NCI-H524 treated with DMSO at 0.1 percent for 48 hours (cell line): ENCODE measurements around the gene HDC.

Experiments used
- DNase-seq: peaks from one replicate; lab custom pipeline; 2025; lab: John Stamatoyannopoulos, UW

Gene HDC, protein sequence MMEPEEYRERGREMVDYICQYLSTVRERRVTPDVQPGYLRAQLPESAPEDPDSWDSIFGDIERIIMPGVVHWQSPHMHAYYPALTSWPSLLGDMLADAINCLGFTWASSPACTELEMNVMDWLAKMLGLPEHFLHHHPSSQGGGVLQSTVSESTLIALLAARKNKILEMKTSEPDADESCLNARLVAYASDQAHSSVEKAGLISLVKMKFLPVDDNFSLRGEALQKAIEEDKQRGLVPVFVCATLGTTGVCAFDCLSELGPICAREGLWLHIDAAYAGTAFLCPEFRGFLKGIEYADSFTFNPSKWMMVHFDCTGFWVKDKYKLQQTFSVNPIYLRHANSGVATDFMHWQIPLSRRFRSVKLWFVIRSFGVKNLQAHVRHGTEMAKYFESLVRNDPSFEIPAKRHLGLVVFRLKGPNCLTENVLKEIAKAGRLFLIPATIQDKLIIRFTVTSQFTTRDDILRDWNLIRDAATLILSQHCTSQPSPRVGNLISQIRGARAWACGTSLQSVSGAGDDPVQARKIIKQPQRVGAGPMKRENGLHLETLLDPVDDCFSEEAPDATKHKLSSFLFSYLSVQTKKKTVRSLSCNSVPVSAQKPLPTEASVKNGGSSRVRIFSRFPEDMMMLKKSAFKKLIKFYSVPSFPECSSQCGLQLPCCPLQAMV

GRCh38 chr15:50265620-50266019 lies at the start of gene HDC:
TSS of gene HDC (minus strand) at chr15:50265726. CDS start at chr15:50265623, 103 bp downstream.
- DNase-seq = no peak

DNA sequence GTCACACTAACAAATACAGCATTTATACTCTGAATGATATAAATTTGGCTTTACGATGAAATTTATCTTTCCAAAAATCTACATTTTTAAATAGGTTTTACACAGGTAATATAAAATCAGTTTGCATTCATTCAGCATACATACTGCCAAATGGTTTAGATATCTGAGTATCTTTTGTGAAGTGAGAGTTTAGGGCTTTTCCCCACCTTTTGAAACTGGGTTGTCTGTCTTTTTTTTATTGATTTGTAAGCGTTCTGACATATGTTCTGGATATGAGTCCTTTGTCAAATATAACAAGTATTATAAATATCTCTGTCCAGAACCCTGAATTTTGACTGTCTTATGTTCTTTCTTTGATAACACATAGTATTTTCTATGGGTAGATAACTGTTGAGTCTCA lies 47.1 kb upstream of the HDC start:
- DNase-seq = no peak

DNA sequence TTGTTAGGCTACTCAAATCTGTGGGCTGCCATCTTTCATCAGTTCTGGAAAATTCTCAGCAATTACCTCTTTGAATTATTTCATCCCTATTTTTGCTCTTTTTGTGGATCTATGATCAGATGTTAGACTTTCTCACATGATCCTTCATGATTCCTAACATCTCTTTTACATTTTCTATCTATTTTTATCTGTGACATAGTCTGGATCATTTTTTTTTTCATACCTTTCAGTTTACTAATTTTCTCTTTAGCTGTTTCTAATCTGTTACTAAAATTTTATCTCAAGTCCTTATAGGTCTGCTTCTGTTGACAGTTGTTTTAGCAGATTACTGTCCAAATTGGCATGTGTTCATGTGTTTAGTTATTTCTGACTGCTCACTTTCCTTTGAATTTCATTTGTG lies 42.3 kb upstream of the HDC start:
- DNase-seq = no peak

DNA sequence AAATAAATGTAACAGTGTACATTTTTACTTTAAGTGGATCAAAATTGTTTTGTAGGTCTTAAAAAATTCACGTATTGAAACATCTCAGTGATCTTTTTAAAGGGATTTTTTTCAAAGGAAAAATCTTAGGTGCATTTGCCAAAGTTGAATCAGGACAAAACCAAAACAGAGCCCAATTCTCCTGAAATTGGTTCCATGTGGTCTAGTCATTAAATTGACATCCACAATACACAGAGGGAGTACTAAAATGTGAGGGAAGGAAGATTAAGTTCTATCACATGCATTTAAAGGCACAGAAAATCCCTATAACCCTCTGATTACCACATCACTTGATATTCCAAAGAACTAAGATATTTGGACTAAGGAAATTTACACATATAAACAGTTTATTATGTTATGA lies 39.3 kb upstream of the HDC start:
- no peak for DNase-seq

DNA sequence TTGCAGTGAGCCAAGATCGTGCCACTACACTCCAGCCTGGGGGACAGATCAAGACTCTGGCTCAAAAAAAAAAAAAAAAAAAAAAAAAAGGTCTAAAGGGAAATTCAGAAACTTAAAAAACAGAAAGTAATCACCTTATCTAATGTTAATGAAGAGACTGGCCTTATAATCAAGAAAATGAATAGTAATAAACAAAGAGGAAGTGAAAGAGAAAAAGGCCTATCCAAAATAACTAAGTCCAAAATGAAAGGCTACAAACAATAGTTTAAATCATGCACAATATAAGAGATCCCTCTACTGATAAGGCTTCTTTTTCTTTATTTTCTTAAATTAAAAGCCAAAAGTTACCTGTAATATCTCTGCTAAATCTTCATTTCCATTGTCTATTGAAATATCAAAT lies 37.1 kb upstream of the HDC start:
- DNase-seq = no peak

DNA sequence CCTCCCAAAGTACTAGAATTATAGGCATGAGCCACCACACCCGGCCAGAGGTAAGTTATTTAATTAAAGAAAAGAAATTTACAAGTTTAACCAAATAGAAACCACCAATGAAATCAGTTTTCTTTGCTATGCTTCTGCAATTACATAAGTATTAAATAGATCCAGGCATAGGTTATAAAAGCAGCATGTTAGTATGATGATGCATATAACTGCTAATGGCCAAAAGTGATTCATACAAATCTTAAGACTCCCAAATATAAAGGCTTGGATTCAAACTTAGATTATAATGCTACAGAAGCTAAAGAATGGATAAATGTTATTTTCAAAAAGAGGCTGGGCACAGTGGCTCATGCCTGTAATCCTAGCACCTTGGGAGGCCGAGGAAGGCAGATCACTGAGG lies 32.8 kb upstream of the HDC start:
- no peak for DNase-seq

GRCh38 chr15:50295966-50296365 lies 30.4 kb upstream of the HDC start:
- no peak for DNase-seq

- DNase-seq = no peak
These were observed 24.2 kb upstream of the HDC start for GRCh38 chr15:50289749-50290148.

DNA sequence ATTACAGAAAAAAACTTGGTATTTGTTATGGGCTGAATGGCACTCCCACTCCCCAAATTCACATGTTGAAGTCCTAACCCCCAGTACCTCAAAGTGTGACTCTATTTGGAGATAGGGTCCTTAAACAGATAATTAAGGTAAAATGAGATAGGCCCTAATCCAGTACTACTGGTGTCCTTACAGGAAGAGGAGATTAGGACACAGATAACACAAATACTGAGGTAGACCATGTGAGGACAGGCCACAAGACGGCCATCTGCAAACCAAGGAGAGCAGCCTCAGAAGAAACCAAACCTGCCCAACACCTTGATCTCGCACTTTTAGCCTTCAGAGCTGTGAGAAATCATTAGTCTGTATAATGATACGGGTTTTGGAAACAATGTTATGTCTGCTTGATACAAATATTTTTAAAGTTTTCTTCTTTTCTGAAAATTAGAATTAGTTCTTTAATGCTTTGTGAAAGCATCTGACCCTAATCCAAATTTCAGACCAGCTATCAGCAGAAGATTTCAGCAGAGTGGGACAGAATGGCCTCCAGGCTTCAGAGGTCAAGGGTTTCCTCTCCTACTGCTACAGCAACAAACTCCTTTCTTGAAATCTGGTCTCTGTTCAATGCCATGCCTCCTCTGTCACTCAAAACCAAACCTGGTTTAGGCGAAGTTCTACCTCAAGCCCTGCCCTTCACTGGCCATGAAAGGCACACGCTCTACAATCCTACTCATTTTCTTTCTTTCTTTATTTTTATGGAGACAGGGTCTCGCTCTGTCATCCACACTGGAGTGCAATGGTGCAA lies 22.0 kb upstream of the HDC start:
- no peak for DNase-seq

- DNase-seq = no peak
These were observed 15.9 kb upstream of the HDC start for GRCh38 chr15:50281427-50281826.

GRCh38 chr15:50280271-50280670 lies 14.7 kb upstream of the HDC start:
- no peak for DNase-seq

DNA sequence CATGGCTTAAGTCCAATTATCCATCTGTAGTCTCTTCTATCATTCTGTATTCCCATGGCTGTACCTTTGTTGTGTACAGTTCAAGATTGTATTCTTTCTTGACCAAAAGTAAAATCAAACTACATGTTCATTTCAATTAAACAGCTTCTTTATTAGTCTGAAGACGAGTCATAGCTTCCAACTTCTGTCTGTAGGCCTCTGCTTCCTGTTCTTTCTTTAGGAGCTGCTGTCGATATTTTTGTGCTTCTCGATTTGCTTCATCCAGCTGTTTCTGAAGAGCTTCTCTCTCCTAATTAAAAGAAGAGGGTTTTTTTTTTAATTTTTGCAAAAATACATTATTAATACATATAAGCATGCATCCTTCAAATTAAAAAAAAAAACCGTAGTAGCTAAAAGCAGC lies 13.0 kb upstream of the HDC start:
- no peak for DNase-seq

DNA sequence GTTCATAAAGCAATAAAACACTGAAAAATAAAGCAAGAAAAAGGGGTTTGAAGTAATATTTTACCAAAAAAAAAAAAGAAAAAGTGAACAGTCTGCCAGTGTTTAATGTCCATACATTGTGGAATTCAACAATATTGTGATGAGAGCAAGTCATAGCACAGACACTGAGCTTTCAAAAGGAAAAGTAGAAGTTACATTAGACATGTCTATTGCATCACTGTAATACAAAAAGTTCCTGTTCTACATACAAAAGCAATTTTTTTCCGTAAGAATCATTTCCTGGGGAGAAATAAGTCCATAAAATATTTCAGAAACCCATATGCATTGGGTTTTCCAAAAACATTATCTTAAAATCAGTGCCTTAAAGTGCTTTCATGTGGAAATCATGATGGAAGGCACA lies 11.8 kb upstream of the HDC start:
- no peak for DNase-seq

DNA sequence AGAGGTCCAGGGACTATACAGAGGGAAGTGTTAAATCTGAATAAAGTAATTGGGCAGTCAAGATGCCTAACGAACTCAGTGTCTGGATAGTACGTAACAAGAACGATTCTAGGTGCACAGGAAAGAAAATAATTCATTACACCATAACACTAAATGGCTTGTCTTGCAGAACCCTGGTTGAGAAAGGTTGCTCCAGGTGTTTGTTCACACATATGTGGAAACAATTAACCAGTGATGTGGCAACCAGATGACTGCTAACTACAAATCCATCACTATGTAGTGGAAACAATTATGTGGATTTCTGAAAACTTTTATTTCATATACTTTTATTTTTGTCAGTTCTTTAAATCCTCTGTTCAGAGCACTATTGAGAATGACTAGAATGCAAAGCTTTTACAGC lies 10.4 kb upstream of the HDC start:
- no peak for DNase-seq

GRCh38 chr15:50275091-50275490 lies 9.6 kb upstream of the HDC start:
- DNase-seq = no peak

- no peak for DNase-seq
These were observed 2.1 kb upstream of the HDC start for GRCh38 chr15:50267577-50267976.

GRCh38 chr15:50262533-50262932 lies 3.0 kb downstream of the HDC start:
- no peak for DNase-seq

GRCh38 chr15:50261981-50262380 lies 3.5 kb downstream of the HDC start:
- DNase-seq = no peak

DNA sequence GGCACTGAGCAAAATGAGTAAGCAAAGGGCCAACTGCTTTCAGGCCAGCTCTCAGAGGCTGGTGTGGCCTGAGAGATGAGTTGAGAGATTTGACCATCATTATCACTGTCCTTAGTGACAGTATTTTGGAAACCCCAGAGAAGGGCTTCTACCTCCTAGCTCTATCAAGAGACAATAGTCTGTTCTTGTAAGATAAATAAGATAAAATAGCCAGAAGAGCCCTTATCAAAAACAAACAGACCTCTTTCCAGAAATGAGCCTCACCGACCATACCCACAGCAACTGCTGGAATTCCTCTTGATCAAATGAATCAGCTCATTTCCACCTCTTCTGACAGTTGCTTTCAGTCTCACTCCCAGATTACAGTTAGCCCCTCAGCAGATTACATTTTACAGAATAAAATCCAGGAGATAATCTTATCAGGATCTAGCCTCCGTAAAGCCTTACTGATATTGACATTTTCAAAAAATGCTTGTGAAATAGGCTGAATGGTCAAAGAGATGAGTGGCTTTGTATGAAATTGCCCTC lies 4.5 kb downstream of the HDC start:
- DNase-seq = no peak

DNA sequence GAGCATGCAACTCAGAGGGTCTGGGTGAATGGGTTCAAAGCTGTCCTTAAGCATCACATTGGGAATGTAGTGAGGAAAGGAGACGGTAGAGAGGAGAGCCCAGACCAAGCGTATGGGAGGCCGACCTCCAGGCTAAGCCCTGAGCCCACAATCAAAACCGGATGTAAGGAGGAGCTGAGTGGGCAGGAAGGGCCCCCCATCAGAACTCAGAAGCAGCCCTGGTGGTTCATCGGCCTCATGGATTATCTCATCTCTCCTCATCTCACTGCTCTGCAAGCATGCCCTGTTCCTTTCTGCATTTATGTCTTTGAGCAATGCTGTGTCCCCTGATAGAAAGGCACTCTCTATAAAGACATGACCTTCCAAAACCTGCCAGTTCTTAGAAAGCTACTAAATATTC lies 6.2 kb downstream of the HDC start:
- DNase-seq = no peak

- no peak for DNase-seq
These were observed 7.6 kb downstream of the HDC start for GRCh38 chr15:50257924-50258323.

DNA sequence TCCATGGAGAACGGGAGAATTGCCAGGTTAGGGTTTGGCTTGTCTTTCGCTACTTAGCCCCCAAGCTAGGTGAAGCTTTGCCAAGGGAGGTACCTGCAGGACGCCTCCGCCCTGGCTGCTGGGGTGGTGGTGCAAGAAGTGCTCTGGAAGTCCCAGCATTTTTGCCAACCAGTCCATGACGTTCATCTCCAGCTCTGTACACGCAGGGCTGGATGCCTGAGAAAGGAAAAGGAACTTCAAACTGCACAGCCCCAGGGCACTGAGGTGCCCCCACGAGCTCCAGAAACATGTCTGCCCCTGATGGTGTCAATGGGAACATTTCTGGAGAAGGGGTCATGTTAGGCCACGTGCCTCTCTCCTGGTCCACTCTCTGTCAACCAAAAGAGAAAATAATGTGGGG lies 8.2 kb downstream of the HDC start:
- DNase-seq = no peak
